Neural progenitor cell (in vitro differentiated cells): ENCODE measurements around the gene SEMA3B.

Experiments used
- EZH2 ChIP-seq: fragments of 200-600 bp; sonication (generic); IDR thresholded peaks from 2 replicates; pipeline ENCODE4 v1.6.1; 2017; ENCODE audit warnings: antibody characterized with exemption, mild to moderate bottlenecking, moderate library complexity
- EZH2phosphoT487 ChIP-seq: fragments of 200-600 bp; sonication (generic); IDR thresholded peaks from 2 replicates; pipeline ENCODE4 v1.6.1; 2017; ENCODE audit warnings: antibody characterized with exemption
- TF ChIP-seq, protein P1 (sequence below): fragments of 200-600 bp; sonication (generic); IDR thresholded peaks from 2 replicates; pipeline ENCODE4 v1.5.1; 2017; ENCODE audit warnings: antibody characterized with exemption, mild to moderate bottlenecking

DNA sequence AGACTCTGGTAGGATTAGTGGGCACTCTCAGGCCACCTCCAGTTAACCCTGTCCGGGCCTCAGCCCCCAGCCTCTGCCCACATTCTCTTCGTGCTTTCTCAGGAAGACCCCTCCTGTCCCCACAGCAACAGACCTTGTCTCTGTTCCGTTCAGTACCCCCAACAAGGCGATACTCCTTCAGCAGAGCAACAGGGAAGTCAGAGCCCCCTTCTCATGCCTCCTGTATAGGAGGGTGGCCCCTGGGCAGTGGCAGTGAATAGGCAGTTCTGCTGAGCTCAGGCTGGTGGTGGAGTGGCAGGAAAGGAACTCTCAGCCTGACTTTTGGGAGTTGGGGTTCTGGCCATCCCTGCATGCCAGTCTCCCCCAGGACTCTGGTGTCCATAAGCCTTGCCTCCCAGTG, 513 bp downstream of the SEMA3B start:
- TF ChIP-seq, protein P1, sequence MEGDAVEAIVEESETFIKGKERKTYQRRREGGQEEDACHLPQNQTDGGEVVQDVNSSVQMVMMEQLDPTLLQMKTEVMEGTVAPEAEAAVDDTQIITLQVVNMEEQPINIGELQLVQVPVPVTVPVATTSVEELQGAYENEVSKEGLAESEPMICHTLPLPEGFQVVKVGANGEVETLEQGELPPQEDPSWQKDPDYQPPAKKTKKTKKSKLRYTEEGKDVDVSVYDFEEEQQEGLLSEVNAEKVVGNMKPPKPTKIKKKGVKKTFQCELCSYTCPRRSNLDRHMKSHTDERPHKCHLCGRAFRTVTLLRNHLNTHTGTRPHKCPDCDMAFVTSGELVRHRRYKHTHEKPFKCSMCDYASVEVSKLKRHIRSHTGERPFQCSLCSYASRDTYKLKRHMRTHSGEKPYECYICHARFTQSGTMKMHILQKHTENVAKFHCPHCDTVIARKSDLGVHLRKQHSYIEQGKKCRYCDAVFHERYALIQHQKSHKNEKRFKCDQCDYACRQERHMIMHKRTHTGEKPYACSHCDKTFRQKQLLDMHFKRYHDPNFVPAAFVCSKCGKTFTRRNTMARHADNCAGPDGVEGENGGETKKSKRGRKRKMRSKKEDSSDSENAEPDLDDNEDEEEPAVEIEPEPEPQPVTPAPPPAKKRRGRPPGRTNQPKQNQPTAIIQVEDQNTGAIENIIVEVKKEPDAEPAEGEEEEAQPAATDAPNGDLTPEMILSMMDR = no peak
- no peak for TF ChIP-seq EZH2phosphoT487
- no peak for TF ChIP-seq EZH2
